GM21723 (cell line): ENCODE measurements around the gene BTN1A1.
"Not testable (repeated sequence)": the region's sequence is repeated elsewhere in the genome, so short reads cannot be mapped to it uniquely, and the experiment has no call there.

Experiments
- ATAC-seq: cut with Tn5 transposase; IDR thresholded peaks from one replicate; pipeline ENCODE4 v1.9.1; 2021; ENCODE audit warnings: mild to moderate bottlenecking, moderate library complexity; ENCODE audit not compliant: unreplicated experiment

The BTN1A1 gene

GRCh38 chr6:26507658-26508057, 7.6 kb downstream of the BTN1A1 start:
- ATAC-seq = no peak

GRCh38 chr6:26511033-26511432, 10.9 kb downstream of the BTN1A1 start:
- not testable (repeated sequence) for ATAC-seq

GRCh38 chr6:26514984-26515383, 14.9 kb downstream of the BTN1A1 start:
- ATAC-seq = no peak

GRCh38 chr6:26516481-26517427, 16.7 kb downstream of the BTN1A1 start:
- ATAC-seq = no peak

GRCh38 chr6:26519359-26519758, 19.3 kb downstream of the BTN1A1 start:
- ATAC-seq = no peak

GRCh38 chr6:26520237-26520849, 20.2 kb downstream of the BTN1A1 start:
- peak; percentile 42 for ATAC-seq

- peak; percentile 55 for ATAC-seq
Observed at GRCh38 chr6:26520850-26521599, 20.9 kb downstream of the BTN1A1 start.

- peak; percentile 78 for ATAC-seq
Observed at GRCh38 chr6:26521600-26522391, 21.7 kb downstream of the BTN1A1 start.

- not testable (repeated sequence) for ATAC-seq
Observed at GRCh38 chr6:26522486-26523228, 22.6 kb downstream of the BTN1A1 start.

GRCh38 chr6:26524314-26524713, 24.2 kb downstream of the BTN1A1 start:
- not testable (repeated sequence) for ATAC-seq

- no peak for ATAC-seq
Observed at GRCh38 chr6:26524722-26525370, 24.7 kb downstream of the BTN1A1 start.

- no peak for ATAC-seq
Observed at GRCh38 chr6:26525838-26526237, 25.7 kb downstream of the BTN1A1 start.

GRCh38 chr6:26526928-26527327, 26.8 kb downstream of the BTN1A1 start:
- no peak for ATAC-seq

- ATAC-seq = no peak
Observed at GRCh38 chr6:26530203-26530602, 30.1 kb downstream of the BTN1A1 start.

- no peak for ATAC-seq
Observed at GRCh38 chr6:26531897-26532296, 31.8 kb downstream of the BTN1A1 start.

- no peak for ATAC-seq
Observed at GRCh38 chr6:26532699-26533531, 32.8 kb downstream of the BTN1A1 start.

- no peak for ATAC-seq
Observed at GRCh38 chr6:26533532-26533931, 33.4 kb downstream of the BTN1A1 start.

- no peak for ATAC-seq
Observed at GRCh38 chr6:26534681-26535465, 34.8 kb downstream of the BTN1A1 start.
